IMR-90 (cell line): ENCODE data around the gene LDLRAD3. TPM values are rescaled to one million over a fixed set of nuclear protein-coding genes. Genes with fewer than 3 reads are reported as not detected.

ENCODE experiments used
- ATAC-seq: fragments of 200-7000 bp; cut with Tn5 transposase; 2 replicates; pipeline ENCODE4 v1.9.1; 2020; ENCODE audit warnings: low read depth, mild to moderate bottlenecking, moderate library complexity
- BruUV-seq: library from RNA; stranded (reverse); fragments of 400-500 nt; replicated peaks from 2 replicates; lab custom pipeline; 2021; lab: Mats Ljungman, UMichigan
- CTCF ChIA-PET: fragments of 300-600 bp; formaldehyde crosslinking; extraction: SDS; loops from one replicate; lab custom pipeline; 2021; ENCODE audit warnings: antibody characterized with exemption; lab: Yijun Ruan, JAX
- POLR2A ChIA-PET: fragments of 300-600 bp; sonication (Branson Sonifier 250); formaldehyde crosslinking; loops from one replicate; lab custom pipeline; 2022; ENCODE audit warnings: antibody characterized with exemption; ENCODE audit not compliant: unreplicated experiment; lab: Charles Lee
- DNase-seq: peaks from one replicate; pipeline ENCODE4 v3.0.0; 2013
- H2AFZ ChIP-seq: replicated peaks from 2 replicates; pipeline ENCODE3; 2013; ENCODE audit warnings: low read length, mild to moderate bottlenecking; ENCODE audit not compliant: poor library complexity
- H2AK5ac ChIP-seq: 2 replicates; pipeline ENCODE4 v1.6.1; 2013; ENCODE audit warnings: low read depth, low read length, inconsistent platforms
- H2AK9ac ChIP-seq: replicated peaks from 2 replicates; pipeline ENCODE3; 2013; ENCODE audit warnings: mild to moderate bottlenecking, low read depth, low read length, moderate library complexity; ENCODE audit not compliant: poor library complexity
- H2BK120ac ChIP-seq: 2 replicates; pipeline ENCODE4 v1.6.1; 2013; ENCODE audit warnings: low read depth, low read length, inconsistent platforms
- H2BK15ac ChIP-seq: 3 replicates; pipeline ENCODE4 v1.6.1; 2013; ENCODE audit warnings: low read depth, low read length, inconsistent platforms
- H2BK20ac ChIP-seq: 2 replicates; pipeline ENCODE4 v1.6.1; 2013; ENCODE audit warnings: low read depth, mild to moderate bottlenecking, inconsistent platforms, low read length, moderate library complexity
- H2BK5ac ChIP-seq: 2 replicates; pipeline ENCODE4 v1.6.1; 2013; ENCODE audit warnings: mild to moderate bottlenecking, low read depth, low read length, inconsistent platforms; ENCODE audit not compliant: poor library complexity, severe bottlenecking
- H3K14ac ChIP-seq: replicated peaks from 2 replicates; pipeline ENCODE4 v1.6.1; 2013; ENCODE audit warnings: low read depth, low read length, inconsistent platforms
- H3K18ac ChIP-seq: 2 replicates; pipeline ENCODE4 v1.6.1; 2013; ENCODE audit warnings: low read depth, low read length, control low read depth
- H3K23ac ChIP-seq: 2 replicates; pipeline ENCODE4 v1.6.1; 2013; ENCODE audit warnings: low read depth, low read length, inconsistent platforms
- H3K27ac ChIP-seq: 2 replicates; pipeline ENCODE4 v1.5.1; 2013; ENCODE audit warnings: mild to moderate bottlenecking, control low read depth, low read length; ENCODE audit not compliant: insufficient read depth
- H3K27me3 ChIP-seq: 2 replicates; pipeline ENCODE4 v1.6.1; 2013; ENCODE audit warnings: low read length; ENCODE audit not compliant: control insufficient read depth, insufficient read depth
- H3K36me3 ChIP-seq: 2 replicates; pipeline ENCODE4 v1.6.1; 2013; ENCODE audit warnings: low read length, mixed read lengths; ENCODE audit not compliant: control insufficient read depth, insufficient read depth
- H3K4ac ChIP-seq: 2 replicates; pipeline ENCODE4 v1.6.1; 2013; ENCODE audit warnings: low read depth, low read length, inconsistent platforms
- H3K4me1 ChIP-seq: 2 replicates; pipeline ENCODE4 v1.6.1; 2013; ENCODE audit warnings: low read length, mixed read lengths; ENCODE audit not compliant: control insufficient read depth, insufficient read depth
- H3K4me2 ChIP-seq: 2 replicates; pipeline ENCODE4 v1.6.1; 2013; ENCODE audit warnings: low read depth, mild to moderate bottlenecking, control low read depth, low read length, moderate library complexity
- H3K4me3 ChIP-seq: 2 replicates; pipeline ENCODE4 v1.5.1; 2013; ENCODE audit warnings: low read depth, mild to moderate bottlenecking, control low read depth, low read length, moderate library complexity; ENCODE audit not compliant: insufficient read depth
- H3K56ac ChIP-seq: 2 replicates; pipeline ENCODE4 v1.6.1; 2013; ENCODE audit warnings: low read length, inconsistent platforms; ENCODE audit not compliant: insufficient read depth; ENCODE audit errors: extremely low read depth
- H3K79me1 ChIP-seq, 2 experiments: 2 replicates each; pipeline ENCODE4 v1.6.1; 2013; ENCODE audit warnings: low read length in 2 of 2, inconsistent platforms in 1 of 2, low read depth in 1 of 2
- H3K9ac ChIP-seq: 2 replicates; pipeline ENCODE4 v1.6.1; 2013; ENCODE audit warnings: low read depth, low read length, control low read depth
- H3K9me1 ChIP-seq: 2 replicates; pipeline ENCODE4 v1.6.1; 2013; ENCODE audit warnings: low read length, inconsistent platforms; ENCODE audit not compliant: insufficient read depth
- H3K9me3 ChIP-seq: 2 replicates; pipeline ENCODE4 v1.6.1; 2013; ENCODE audit warnings: low read length; ENCODE audit not compliant: control insufficient read depth, insufficient read depth
- H4K20me1 ChIP-seq: 2 replicates; pipeline ENCODE4 v1.6.1; 2013; ENCODE audit warnings: low read length, inconsistent platforms; ENCODE audit not compliant: insufficient read depth
- H4K5ac ChIP-seq: 2 replicates; pipeline ENCODE4 v1.6.1; 2013; ENCODE audit warnings: mild to moderate bottlenecking, low read depth, low read length, control low read depth
- H4K8ac ChIP-seq, 2 experiments: 2 replicates each; pipeline ENCODE4 v1.6.1; 2013; ENCODE audit warnings: low read depth in 2 of 2, low read length in 2 of 2, control low read depth in 1 of 2, inconsistent platforms in 1 of 2
- H4K91ac ChIP-seq: 2 replicates; pipeline ENCODE4 v1.6.1; 2013; ENCODE audit warnings: low read depth, low read length, inconsistent platforms; ENCODE audit not compliant: insufficient read depth
- CEBPB ChIP-seq: IDR thresholded peaks from 2 replicates; pipeline ENCODE4 v1.6.1; 2012; ENCODE audit warnings: low read depth, low read length, improper control_type of control experiment
- CHD1 ChIP-seq: IDR thresholded peaks from 2 replicates; pipeline ENCODE4 v1.6.1; 2012; ENCODE audit warnings: low read depth, low read length, improper control_type of control experiment
- CTCF ChIP-seq: conservative IDR thresholded peaks from 2 replicates; pipeline ENCODE4 v1.5.1; 2012; ENCODE audit warnings: mild to moderate bottlenecking, low read depth, low read length, improper control_type of control experiment
- ELK1 ChIP-seq: fragments of 150-350 bp; IDR thresholded peaks from 2 replicates; pipeline ENCODE4 v1.6.1; 2016; ENCODE audit warnings: low read depth, mild to moderate bottlenecking, low read length, moderate library complexity, borderline replicate concordance
- FOS ChIP-seq: fragments of 150-350 bp; IDR thresholded peaks from 2 replicates; pipeline ENCODE4 v1.6.1; 2016; ENCODE audit warnings: low read depth, low read length
- MAZ ChIP-seq: IDR thresholded peaks from 2 replicates; pipeline ENCODE4 v1.6.1; 2012; ENCODE audit warnings: low read depth, mild to moderate bottlenecking, low read length, improper control_type of control experiment, moderate library complexity, borderline replicate concordance
- MXI1 ChIP-seq: IDR thresholded peaks from 2 replicates; pipeline ENCODE4 v1.6.1; 2012; ENCODE audit warnings: low read depth, mild to moderate bottlenecking, low read length, moderate library complexity, borderline replicate concordance
- NFE2L2 ChIP-seq: fragments of 150-350 bp; IDR thresholded peaks from 2 replicates; pipeline ENCODE4 v1.6.1; 2016; ENCODE audit warnings: low read depth, mild to moderate bottlenecking, low read length
- POLR2A ChIP-seq: IDR thresholded peaks from 2 replicates; pipeline ENCODE4 v1.6.1; 2012; ENCODE audit warnings: mild to moderate bottlenecking, low read depth, low read length
- RAD21 ChIP-seq: IDR thresholded peaks from 2 replicates; pipeline ENCODE4 v1.6.1; 2012; ENCODE audit warnings: low read length, improper control_type of control experiment
- RCOR1 ChIP-seq: IDR thresholded peaks from 2 replicates; pipeline ENCODE4 v1.6.1; 2012; ENCODE audit warnings: mild to moderate bottlenecking, low read length, improper control_type of control experiment; ENCODE audit not compliant: insufficient replicate concordance
- RFX5 ChIP-seq: IDR thresholded peaks from 2 replicates; pipeline ENCODE4 v1.8.0; 2012; ENCODE audit warnings: low read depth, mild to moderate bottlenecking, low read length, moderate library complexity
- SMC3 ChIP-seq: fragments of 150-350 bp; IDR thresholded peaks from 2 replicates; pipeline ENCODE4 v1.6.1; 2016; ENCODE audit warnings: low read depth, mild to moderate bottlenecking, antibody characterized with exemption, low read length, moderate library complexity
- USF2 ChIP-seq: fragments of 150-350 bp; IDR thresholded peaks from 2 replicates; pipeline ENCODE4 v1.6.1; 2017; ENCODE audit warnings: mild to moderate bottlenecking, antibody characterized with exemption, low read length, low read depth
- WGBS, 2 experiments: methylation state at CpG; one replicate each; pipeline versions ENCODE4 v1.1.5 to v1.1.7; 2013; ENCODE audit warnings: missing lambda C conversion rate in 2 of 2; ENCODE audit not compliant: insufficient read length in 1 of 2; ENCODE audit errors: extremely low coverage in 2 of 2; 5-methylcytosine and 5-hydroxymethylcytosine counted together
- dilution Hi-C: fragments of 300-500 bp; cut with HindIII; formaldehyde crosslinking; loops from one replicate; pipeline ENCODE4 v1.14.3; 2018; ENCODE audit warnings: low sequenced_read_pairs; ENCODE audit not compliant: unreplicated experiment
- in situ Hi-C: fragments of 300-500 bp; cut with MboI; formaldehyde crosslinking; loops from 3 replicates; pipeline ENCODE4 v1.14.3; 2019; ENCODE audit warnings: low sequenced_read_pairs, inconsistent platforms, mixed read lengths
- intact Hi-C: fragments of 100-400 bp; cut with micrococcal nuclease; formaldehyde crosslinking; loops from 2 replicates; pipeline ENCODE4 v1.10.0; 2022
- polyA plus RNA-seq, 3 experiments: library from polyadenylated mRNA; depleted of rRNA; stranded (reverse); fragments of >200 nt; gene quantifications; 2 replicates each; pipeline ENCODE4 v1.2.3, GENCODE V29; 2012; ENCODE audit warnings: low replicate concordance in 1 of 3
- total RNA-seq: library from RNA; depleted of rRNA; stranded (reverse); fragments of >200 nt; gene quantifications from 2 replicates; pipeline ENCODE4 v1.2.3, GENCODE V29; 2012

Gene LDLRAD3
- total and polyA plus RNA-seq, 2 of the 4 experiments (the other 2 are of a cell fraction) = 2.7 to 6.4 TPM

- no peak overlapping the region for H2AFZ ChIP-seq
- no peak overlapping the region for H2BK5ac ChIP-seq
- H2AK9ac ChIP-seq = no peak overlapping the region
- no peak overlapping the region for H3K27ac ChIP-seq
- TF ChIP-seq MAZ = no peak
- no peak for TF ChIP-seq POLR2A
- no peak for TF ChIP-seq USF2
- no peak for TF ChIP-seq ELK1
- TF ChIP-seq NFE2L2 = no peak
- TF ChIP-seq MXI1 = no peak
- TF ChIP-seq CHD1 = no peak
- no peak for TF ChIP-seq FOS
- no peak for TF ChIP-seq SMC3
- TF ChIP-seq CEBPB = no peak
- TF ChIP-seq RFX5 = no peak
- TF ChIP-seq CTCF = no peak
- TF ChIP-seq RCOR1 = no peak
- no peak for TF ChIP-seq RAD21
- H2AK5ac ChIP-seq = no peak overlapping the region
- no peaks in the 10 kb centered on the region for H4K20me1 ChIP-seq
- DNase-seq (no peak), ATAC-seq (no peak)
- H3K9me3 ChIP-seq = 0 out of 2 replicates have a peak, but pooled peaks cover 2% of the 10 kb centered on the region
- ChIA-PET CTCF (no interaction called here), POLR2A (no interaction called here)
- H3K56ac ChIP-seq = no peak overlapping the region
- intact Hi-C loops (no loop called here), dilution Hi-C loops (no loop called here), in situ Hi-C loops (no loop called here)
- no peaks in the 10 kb centered on the region for H3K9me1 ChIP-seq
- H4K8ac ChIP-seq = no peak overlapping the region
- no peak overlapping the region for H3K4ac ChIP-seq
- H3K27me3 ChIP-seq = 0 out of 2 replicates have a peak, but pooled peaks cover 2% of the 10 kb centered on the region
- H3K4me3 ChIP-seq = no peak overlapping the region
- no peak overlapping the region for H4K5ac ChIP-seq
- H2BK15ac ChIP-seq = no peak overlapping the region
- H3K14ac ChIP-seq = no peak overlapping the region
- no CpG with 5 or more reads among the region's 4 CpGs for WGBS, 2 experiments
- H2BK120ac ChIP-seq = no peak overlapping the region
- no peak overlapping the region for H3K18ac ChIP-seq
- no peak overlapping the region for H3K23ac ChIP-seq
- H3K36me3 ChIP-seq = no peaks in the 10 kb centered on the region
- H3K9ac ChIP-seq = no peak overlapping the region
- H2BK20ac ChIP-seq = no peak overlapping the region
- no peaks in the 10 kb centered on the region for H3K79me1 ChIP-seq
- no peak overlapping the region for H4K91ac ChIP-seq
- no peak overlapping the region for H3K4me2 ChIP-seq
- no peaks in the 10 kb centered on the region for H3K4me1 ChIP-seq
- no TSS peak for BruUV-seq
Observed at GRCh38 chr11:36059660-36060059, 115.8 kb downstream of the LDLRAD3 start.
